NK-92 (cell line): ENCODE measurements around the gene ANKRD18A.
"Not testable (repeated sequence)": the region's sequence is repeated elsewhere in the genome, so short reads cannot be mapped to it uniquely, and the experiment has no call there.

Source experiments
- DNase-seq: peaks from one replicate; lab custom pipeline; 2025; ENCODE audit not compliant: unreplicated experiment; lab: John Stamatoyannopoulos, UW

Gene ANKRD18A

DNA sequence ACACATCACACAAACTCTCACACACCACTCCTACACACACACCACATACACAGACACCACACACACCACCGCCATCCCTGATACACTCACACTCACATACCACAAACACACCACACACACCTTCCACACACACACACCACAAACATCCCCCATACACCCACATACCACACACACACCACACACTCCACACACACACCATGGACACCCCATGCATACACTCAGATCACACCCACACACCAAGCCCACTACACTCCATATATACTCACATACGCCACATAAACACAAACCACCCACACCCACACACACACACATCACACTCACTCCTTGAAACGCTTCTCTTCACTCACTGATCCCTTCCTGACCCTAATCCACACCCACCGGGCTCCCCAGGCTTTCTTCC lies 9.1 kb upstream of the ANKRD18A start:
- DNase-seq = no peak

DNA sequence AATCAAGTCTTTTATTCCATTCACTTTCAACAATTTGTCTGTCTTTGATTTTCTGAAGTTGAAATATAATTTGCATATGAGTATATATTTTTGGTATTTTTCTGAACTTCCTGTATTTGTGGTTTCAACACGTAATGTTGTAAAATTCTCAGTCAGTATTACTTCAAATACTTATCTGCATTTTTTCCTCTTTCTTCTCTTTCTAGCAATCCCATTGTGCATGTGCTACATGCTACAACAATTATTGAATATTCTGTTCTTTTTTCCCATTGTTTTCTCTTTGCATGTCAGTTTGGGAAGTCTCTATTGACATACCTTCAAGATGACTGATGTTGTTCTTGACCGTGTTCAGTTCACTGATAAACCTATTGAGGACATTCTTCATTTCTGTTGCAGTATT lies 5.6 kb upstream of the ANKRD18A start:
- no peak for DNase-seq

DNA sequence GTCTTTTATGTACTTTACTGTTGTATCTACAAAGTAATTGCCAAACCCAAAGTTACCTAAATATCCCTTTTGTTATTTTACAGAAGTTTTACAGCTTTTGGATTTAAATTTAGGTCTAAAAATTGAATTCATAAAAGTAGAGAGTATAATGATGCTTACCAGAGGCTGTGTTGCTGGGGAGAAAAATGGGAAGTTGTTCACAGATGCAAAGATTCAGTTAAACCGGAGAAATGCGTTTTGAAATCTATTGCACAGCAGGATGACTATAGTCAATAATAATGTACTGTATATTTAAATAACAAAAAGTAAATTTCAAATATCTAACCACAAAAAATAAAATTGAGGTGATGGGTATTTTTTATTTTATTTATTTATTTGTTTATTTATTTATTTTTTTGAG lies 2.6 kb upstream of the ANKRD18A start:
- DNase-seq = no peak

DNA sequence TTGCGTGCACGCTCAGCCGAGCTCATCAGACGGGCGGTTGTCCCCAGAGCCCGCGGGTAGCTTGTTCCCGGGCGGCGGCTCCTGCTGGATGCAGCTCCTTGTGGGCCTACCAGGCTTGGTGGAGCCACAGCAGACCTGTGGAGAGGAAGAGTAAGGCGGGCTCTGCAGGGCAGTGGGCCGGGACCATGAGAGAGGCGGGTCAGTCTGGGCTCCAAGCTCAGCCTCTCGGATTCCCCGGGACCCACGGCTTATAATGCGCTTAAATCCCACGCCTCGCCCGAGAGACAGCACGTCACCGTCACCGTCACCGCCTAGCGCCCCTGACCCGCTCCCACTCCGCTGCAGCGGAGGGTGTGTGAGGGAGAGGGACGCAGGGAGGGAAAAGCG lies 1.9 kb upstream of the ANKRD18A start:
- DNase-seq = no peak

DNA sequence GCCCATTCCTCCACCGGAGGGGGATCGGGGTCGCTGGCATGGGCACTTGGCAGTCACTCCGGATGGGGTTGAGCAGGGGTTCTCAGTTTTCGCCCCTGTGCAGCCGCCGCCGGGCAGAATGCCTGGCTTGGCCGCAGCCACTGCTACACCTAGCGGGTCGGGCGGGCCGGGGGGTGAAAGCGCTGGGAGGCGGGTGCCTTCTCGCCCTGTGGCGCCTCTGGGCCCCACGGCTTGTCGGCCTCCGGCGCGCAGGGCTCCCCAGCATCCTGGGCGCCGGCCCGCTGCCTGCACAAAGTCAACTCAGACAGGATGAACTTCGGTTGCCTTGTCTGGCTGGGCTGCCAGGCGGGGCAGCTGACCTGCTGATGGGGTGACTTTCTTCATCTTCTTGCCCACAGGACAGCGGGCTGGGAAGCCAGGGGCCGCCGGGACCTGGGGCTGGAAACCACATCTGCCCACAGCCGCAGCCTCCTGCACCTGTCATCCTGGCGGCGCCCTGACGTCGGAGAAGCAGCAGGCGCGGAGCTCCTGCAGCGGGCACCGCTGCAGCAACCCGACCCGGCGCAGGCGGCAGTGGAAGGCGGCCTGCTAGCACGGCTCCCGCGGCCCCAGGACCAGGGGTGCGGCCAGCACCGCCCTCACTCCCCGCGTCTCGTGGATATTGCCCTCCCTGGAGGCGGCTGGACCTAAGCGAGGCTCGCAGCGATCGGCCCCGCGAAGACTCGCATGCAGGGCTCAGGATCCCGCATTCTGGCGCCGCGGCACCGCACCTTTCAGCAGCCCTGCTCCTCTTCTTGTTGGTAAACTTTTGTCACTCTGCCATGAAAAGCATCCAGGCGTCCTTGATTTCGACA lies 1.3 kb upstream of the ANKRD18A start:
- no peak for DNase-seq

DNA sequence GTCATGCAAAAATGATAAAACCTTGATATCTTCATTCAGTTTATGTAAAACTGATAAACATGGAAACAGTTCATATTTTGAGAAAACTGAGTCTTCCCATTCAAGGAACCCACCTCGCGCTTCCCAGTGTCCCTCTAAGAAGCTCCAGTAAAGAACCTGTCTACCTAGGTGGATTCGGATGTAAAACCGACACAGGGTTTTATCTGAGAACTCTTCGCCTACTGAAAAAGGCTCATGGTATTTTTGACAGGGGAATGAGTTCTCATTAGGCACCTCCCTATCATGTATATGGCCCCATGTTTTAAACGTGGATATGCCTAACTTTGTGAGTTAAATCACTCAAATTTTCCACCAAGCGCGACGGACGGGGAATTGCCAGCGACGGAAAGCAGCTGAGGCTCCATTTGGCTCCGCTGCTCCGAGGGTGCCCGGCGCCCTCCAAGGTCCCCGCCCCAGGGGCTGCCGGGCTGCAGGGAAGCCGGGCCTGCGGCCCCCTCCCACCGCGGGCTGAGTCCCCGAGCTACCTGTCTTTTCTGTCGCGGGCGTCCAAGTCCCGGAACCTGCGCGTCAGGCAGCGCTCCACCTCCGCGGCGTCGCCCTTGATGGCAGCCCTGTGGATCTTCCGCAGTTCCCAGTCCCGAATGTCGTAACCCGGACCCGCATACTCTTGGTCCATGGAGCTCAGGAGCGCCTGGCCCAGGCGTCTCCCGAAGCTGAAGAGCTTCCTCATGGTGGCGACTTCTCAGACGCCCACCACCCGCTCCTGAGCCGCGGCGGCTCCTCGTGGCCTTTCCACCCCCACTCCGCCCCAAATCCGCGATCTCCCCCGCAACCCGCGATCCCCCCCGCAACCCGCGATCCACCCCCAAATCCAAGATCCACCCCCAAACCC lies 594 bp downstream of the ANKRD18A start:
- no peak for DNase-seq

DNA sequence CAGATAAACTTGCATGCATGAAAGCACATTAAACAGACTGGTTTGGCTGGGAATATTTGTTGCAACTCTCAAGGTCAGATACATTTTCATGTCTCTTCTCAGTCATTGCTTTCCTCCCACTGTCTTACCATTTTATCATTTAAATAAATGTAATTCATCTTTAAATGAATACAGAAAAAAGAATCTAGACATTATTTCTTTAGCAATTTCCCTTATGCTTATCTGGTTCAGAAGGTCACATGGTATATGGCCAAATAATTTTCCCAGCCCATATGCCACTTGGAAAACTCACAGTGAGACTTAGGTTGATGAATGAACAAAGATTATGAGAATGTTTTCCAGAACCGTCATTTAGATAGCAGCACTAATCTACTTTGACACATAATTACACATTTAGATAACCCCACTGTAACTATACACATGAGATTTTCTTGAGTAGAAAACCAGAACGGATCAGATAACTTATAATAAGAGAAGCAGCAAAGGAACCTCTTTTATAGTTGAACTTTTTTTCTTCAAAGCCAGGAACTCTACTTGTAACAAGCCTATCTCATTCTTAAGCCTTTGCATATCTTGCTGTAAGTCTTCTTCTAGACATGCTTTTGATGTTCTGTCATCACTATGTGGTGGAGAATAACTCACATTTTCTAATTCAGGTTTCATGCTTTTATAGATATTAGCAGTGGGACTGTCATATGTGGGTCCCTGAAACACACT lies 22.2 kb downstream of the ANKRD18A start:
- not testable (repeated sequence) for DNase-seq

DNA sequence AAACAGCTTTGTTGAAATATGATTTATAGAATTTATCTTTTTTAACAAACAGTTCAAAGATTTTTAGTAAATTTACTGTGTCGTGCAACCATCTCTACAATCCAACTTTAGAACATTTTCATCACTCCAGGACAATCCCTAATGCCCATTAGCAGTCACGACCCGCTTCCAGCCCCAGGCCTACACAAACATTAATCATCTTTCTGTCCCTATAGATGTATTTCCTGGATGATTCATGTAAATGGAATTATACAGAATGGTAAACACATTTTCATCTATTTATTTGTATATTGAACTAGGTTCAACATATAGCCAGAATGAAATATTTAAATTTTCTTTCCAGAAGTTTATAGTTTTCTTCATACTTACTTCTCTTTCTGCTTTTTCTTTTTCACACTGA lies 25.3 kb downstream of the ANKRD18A start:
- not testable (repeated sequence) for DNase-seq

DNA sequence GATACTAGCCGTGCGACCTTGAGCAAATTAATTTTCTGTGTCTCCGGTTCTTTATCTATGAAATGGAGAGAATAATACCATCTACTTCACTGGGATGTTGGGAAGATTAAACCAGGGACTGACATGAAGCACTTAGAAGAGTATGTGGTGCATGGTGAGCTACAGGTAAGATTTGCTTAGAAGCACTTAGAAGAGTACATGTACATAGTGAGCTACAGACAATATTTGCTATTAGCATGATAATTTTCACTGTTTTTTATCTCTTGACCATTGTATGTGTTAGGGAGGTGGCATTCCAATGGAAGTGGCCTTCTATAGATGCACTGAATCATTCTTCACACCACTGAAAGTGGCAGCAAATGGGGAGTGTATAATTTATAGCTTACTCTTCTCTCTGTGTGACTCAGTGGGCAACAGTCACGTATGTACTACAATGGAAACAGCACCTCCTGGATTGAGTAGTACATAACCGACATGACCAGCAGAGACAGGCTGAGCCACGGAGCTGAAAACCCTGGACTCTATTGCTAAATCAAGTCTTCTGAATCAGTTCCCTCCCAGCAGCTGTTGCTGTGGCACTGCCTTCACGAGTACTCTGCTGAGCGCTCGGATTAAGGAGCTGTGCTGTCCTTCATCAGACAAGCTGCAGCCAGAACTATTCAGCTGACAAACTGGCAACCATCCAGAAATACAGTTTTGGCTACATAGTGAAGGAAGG lies 28.9 kb downstream of the ANKRD18A start:
- DNase-seq = not testable (repeated sequence)

DNA sequence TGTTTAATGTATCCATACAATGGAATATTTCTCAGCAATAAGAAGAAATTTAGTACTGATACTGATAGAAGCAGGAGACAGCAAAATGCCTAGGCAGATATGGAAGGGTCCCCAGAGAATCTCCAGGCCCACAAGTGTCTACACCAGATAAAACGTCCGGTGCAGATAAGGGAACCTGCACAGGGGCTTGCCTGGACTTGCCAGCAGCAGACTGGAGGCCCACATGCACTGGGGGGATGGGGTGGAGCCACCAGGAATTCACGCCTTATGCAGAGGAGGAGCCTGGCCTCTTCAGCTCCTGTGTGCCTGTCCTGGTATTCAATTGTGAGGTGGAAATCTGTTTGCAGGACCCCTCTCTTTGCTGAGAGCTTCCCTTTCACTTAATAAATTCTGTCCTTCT lies 36.6 kb downstream of the ANKRD18A start:
- not testable (repeated sequence) for DNase-seq

DNA sequence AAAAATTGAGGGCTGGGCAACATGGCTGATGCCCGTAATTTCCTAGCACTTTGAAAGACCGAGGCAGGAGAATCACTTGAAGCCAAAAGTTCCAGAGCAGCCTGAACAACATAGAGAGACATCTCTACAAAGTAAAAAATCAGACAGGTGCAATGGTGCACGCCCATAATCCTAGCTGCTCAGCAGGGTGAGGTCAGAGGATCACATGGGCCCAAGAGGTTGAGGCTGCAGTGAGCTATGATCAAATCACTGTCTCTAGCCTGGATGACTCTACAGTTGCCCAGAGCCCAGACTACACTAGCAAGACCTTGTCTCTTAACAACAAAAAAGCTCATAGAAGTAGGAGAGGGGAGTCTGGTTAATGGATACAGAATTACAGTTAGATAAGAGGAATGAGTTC lies 40.3 kb downstream of the ANKRD18A start:
- not testable (repeated sequence) for DNase-seq

DNA sequence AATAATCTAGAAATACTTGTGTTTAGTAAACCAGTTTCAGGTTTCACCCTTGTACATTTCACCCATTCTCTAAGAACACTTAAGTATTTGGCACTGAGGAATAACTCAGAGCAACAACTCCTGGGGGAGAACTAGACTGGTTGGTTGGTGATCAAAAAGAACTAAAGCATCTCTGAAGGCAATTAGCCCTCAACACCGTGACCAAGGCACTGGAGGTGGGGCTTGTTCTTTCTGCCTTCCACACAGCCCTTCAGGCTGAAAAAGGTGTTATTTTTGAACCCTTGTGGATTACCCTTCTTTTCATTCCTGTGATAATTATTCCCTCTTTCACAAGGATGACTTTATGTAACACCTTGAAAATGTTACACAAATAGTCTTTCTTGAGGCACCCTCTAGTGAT lies 44.2 kb downstream of the ANKRD18A start:
- not testable (repeated sequence) for DNase-seq

DNA sequence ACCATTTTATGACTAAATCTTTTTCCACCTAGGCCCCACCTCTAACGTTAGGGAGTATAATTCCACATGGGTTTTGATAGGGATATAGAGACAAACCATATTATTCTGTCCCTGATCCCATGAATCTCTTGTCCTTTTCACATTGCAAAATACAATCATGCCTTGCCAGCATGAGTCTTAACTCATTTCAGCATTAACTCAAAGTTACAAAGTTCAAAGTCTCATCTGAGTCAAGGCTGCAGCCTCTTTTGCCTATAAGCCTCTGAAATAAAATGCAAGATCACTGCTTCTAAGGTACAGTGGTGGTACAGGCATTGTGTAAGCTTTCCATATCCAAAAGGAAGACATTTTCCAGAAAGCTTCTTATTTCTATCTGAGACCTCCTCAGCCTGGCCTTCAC lies 54.3 kb downstream of the ANKRD18A start:
- DNase-seq = not testable (repeated sequence)

DNA sequence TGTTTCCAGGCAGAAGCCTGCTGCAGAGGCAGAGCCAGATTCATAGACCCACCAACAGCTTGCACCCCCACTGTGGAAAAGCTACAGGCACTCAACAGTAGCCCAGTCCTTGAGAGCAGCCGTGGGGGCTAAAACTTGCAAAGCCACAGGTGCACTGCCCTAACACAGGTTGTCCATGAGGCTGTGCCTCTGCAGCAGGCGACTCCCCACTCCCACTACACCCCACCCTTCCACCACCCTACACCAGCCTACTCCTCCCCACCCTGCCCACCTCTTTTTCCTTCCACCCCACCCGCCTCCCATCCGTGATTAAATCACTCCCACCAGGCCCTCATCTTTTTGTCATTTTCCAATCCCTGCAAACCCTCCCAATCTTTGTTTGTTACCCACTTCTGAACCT lies 55.2 kb downstream of the ANKRD18A start:
- not testable (repeated sequence) for DNase-seq

DNA sequence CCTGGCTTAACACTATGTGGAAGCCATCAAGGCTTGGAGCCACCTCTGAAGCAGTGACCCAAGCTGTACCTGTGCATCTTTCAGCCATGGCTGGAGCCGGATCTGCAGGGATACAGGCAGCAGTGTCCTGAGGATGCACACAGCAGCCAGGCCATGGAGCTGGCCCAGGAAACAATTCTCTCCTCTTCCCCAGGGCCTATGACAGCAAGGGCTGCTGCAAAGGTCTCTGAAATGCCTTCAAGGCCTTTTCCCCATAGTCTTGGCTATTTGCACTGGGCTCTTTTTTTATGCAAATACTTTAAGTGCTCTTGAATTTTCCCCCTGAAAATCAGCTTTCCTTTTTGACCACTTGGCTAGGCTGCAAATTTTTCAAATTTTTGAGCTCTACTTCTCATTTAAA lies 56.5 kb downstream of the ANKRD18A start:
- DNase-seq = not testable (repeated sequence)

DNA sequence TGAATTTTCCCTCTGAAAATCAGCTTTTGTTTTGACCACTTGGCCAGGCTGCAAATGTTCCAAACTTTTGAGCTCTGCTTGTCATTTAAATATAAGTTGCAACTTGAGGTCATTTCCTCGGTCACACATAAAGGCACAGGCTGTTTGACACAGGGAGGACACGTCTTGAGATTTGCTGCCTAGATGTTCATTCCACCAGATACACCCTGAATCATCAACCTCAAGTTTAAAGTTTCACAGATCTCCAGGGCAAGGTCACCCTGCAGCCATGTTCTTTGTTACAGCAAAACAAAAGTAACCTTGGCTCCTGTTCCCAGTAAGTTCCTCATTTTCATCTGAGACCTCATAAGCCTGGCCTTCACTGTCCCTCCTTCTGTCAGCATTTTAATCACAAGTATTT lies 59.3 kb downstream of the ANKRD18A start:
- DNase-seq = not testable (repeated sequence)

DNA sequence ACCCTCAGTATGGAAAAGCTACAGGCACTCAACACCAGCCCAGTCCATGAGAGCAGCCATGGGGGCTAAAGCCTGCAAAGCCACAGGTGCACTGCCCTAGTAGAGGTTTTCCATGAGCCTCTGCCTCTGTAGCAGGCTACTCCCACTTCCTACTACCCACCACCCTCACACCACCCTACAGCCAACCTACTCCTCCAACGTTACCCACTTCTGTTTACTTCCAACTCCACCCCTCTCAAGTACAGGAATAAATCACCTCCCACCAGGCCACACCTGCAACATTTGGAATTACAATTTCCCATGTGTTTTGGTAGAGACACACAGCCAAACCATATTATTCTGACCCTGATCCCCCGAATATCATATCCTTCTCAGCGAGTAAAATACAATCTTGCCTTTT lies 61.2 kb downstream of the ANKRD18A start:
- DNase-seq = not testable (repeated sequence)

DNA sequence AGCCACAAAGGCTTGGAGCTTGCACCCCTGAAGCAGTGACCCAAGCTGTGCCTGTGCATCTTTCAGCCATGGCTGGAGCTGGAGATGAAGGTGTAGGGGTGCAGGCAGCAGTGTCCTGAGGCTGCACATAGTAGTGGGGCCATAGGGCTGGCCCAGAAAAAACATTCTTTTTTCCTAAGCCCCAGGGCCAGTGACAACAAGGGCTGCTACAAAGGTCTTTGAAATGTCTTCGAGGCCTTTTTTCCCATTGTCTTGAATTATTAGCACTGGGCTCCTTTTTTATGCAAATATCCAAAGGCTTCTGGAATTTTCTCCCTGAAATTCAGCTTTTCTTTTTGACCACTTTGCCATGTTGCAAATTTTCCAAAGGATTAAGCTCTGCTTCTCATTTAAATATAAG lies 62.6 kb downstream of the ANKRD18A start:
- DNase-seq = not testable (repeated sequence)

DNA sequence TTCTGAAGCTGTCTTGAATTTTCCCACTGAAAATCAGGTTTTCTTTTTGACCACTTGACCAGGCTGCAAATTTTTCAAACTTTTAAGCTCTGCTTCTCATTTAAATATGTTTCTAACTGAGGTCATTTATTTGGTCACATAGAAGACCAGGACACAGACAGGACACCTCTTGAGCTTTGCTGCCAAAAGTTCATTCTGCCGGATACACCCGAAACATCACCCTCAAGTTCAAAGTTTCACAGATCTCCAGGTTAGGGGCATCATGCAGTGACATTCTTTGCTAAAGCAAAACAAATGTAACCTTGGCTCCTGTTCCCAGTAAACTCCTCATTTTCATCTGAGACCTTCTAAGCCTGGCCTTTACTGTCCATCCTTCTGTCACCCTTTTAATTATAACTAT lies 65.4 kb downstream of the ANKRD18A start:
- DNase-seq = not testable (repeated sequence)

DNA sequence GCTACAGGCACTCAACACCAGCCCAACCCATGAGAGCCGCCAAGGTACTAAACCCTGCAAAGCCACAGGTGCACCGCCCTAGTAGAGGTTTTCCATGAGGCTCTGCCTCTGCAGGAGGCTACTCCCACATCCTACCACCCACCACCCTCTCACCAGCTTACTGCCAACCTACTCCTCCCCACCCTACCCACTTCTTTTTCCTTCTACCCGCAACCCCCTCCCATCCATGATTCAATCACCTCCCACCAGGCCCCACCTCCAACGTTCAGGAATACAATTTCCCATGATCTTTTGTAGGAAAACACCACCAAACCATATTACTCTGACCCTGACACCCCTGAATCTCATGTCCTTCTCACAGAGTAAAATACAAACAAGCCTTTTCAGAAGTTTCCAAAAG lies 67.4 kb downstream of the ANKRD18A start:
- not testable (repeated sequence) for DNase-seq
